ENCODE results near the gene DHDDS. TPM values are rescaled to one million over a fixed set of nuclear protein-coding genes. Genes with fewer than 3 reads are reported as not detected.

The DHDDS gene
- total RNA-seq, 1 experiment from 2014 or later = 56.7 TPM

GRCh38 chr1:26438041-26438440, 5.9 kb downstream of the DHDDS start:
- Histone ChIP-seq H3K4me3 (ENCODE audit: low read depth in 2 of 2, low read length in 2 of 2) (no peak overlapping the region), H3K4me1 (ENCODE audit: control insufficient read depth, insufficient read depth, low read length) (peaks cover 6% of the 10 kb centered on the region; the same call in 1 of the 2 replicates), H3K9me3 (ENCODE audit: control insufficient read depth, insufficient read depth, low read depth, low read length) (no peaks in the 10 kb centered on the region), H3K27me3 (ENCODE audit: control insufficient read depth, insufficient read depth, low read length) (no peaks in the 10 kb centered on the region), H3K36me3 (ENCODE audit: control insufficient read depth, insufficient read depth, low read length) (peaks cover 9% of the 10 kb centered on the region; the same call in 1 of the 2 replicates), H3K27ac (ENCODE audit: low read length) (no peak overlapping the region)
- BruUV-seq (replicated peaks) = no TSS peak
- intact Hi-C loops (cut with micrococcal nuclease; ENCODE audit: unreplicated experiment) = no loop called here
- in situ Hi-C loops (cut with HindIII; ENCODE audit: low pct_unique_long_range_greater_than_20kb, low sequenced_read_pairs) = no loop called here
- ATAC-seq = no peak
- no peak for TF ChIP-seq POLR2AphosphoS5 (IDR thresholded peaks at IDR 0.05; ENCODE audit: low read depth, low read length)
- no peak for TF ChIP-seq REST (IDR thresholded peaks at IDR 0.05; ENCODE audit: insufficient read depth in 1 of 2, low read depth in 2 of 2, low read length in 1 of 2)
- no peak for TF ChIP-seq CTCF (IDR thresholded peaks at IDR 0.05)
- TF ChIP-seq TCF7L2 (IDR thresholded peaks at IDR 0.05; ENCODE audit: low read depth, low read length) = no peak
- TF ChIP-seq SIN3A (IDR thresholded peaks at IDR 0.05; ENCODE audit: borderline replicate concordance, insufficient read depth, low read depth, low read length) = no peak
- DNase-seq (ENCODE audit: low read depth, low spot score) = no peak
- ChIA-PET POLR2A (no interaction called here), CTCF (no interaction called here)

GRCh38 chr1:26440259-26440658, 8.1 kb downstream of the DHDDS start:
- ChIA-PET CTCF (no interaction called here), POLR2A (interaction anchor here (0.6 kb wide), 1 partner anchor 184 kb away, joined by 9 read pairs; no protein-coding TSS in a partner anchor)
- Histone ChIP-seq H3K4me3 (ENCODE audit: low read depth in 2 of 2, low read length in 2 of 2) (no peak overlapping the region), H3K4me1 (ENCODE audit: control insufficient read depth, insufficient read depth, low read length) (no peaks in the 10 kb centered on the region), H3K36me3 (ENCODE audit: control insufficient read depth, insufficient read depth, low read length) (peaks cover 13% of the 10 kb centered on the region; the same call in 1 of the 2 replicates), H3K9me3 (ENCODE audit: control insufficient read depth, insufficient read depth, low read depth, low read length) (no peaks in the 10 kb centered on the region), H3K27me3 (ENCODE audit: control insufficient read depth, insufficient read depth, low read length) (no peaks in the 10 kb centered on the region), H3K27ac (ENCODE audit: low read length) (no peak overlapping the region)
- TF ChIP-seq TCF7L2 (IDR thresholded peaks at IDR 0.05; ENCODE audit: low read depth, low read length) (no peak), CTCF (IDR thresholded peaks at IDR 0.05) (no peak), POLR2AphosphoS5 (IDR thresholded peaks at IDR 0.05; ENCODE audit: low read depth, low read length) (no peak), SIN3A (IDR thresholded peaks at IDR 0.05; ENCODE audit: borderline replicate concordance, insufficient read depth, low read depth, low read length) (no peak), REST (IDR thresholded peaks at IDR 0.05; ENCODE audit: insufficient read depth in 1 of 2, low read depth in 2 of 2, low read length in 1 of 2) (no peak)
- BruUV-seq (replicated peaks) = no TSS peak
- in situ Hi-C loops (cut with HindIII; ENCODE audit: low pct_unique_long_range_greater_than_20kb, low sequenced_read_pairs) (no loop called here), intact Hi-C loops (cut with micrococcal nuclease; ENCODE audit: unreplicated experiment) (no loop called here)
- ATAC-seq (no peak), DNase-seq (ENCODE audit: low read depth, low spot score) (no peak)
